Measurements from ENCODE around the gene CST9L. TPM values are rescaled to one million over a fixed set of nuclear protein-coding genes. Genes with fewer than 3 reads are reported as not detected.

Gene CST9L
- total and polyA plus RNA-seq, 7 donors, result not detected

DNA sequence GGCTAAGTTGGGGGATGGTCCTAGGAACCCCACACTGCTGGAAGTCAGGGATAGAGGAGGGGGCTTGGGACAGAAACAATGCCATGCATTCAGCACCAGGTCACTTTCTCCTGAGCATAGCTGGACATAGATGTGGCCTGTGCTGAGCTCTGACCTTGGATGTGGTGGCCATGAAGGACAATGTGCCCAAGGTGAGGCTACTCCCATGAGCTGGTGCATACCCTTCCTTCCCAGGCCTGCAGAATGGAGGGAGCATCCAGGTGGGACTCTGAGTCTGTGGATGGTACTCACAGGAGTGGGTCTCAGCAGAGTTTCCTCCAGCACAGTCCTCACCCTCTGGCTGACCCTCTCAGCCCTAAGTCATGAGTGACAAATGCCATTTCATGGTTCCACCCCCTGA lies 16.9 kb downstream of the CST9L start:
- Histone ChIP-seq H3K27me3 (no peaks in the 10 kb centered on the region), H3K36me3 (no peaks in the 10 kb centered on the region), H3K4me3 (no peak overlapping the region), H3K9me3 (no peaks in the 10 kb centered on the region), H3K27ac (no peak overlapping the region), H3K4me1 (no peaks in the 10 kb centered on the region)
- intact Hi-C loops (cut with DNase I), result no loop called here
- DNase-seq, result no peak
- TF ChIP-seq POLR2AphosphoS5 (IDR thresholded peaks at IDR 0.05), result no peak
- no peak for TF ChIP-seq POLR2A (IDR thresholded peaks at IDR 0.05)
- no peak for TF ChIP-seq CTCF (IDR thresholded peaks at IDR 0.05)
- TF ChIP-seq EP300 (IDR thresholded peaks at IDR 0.05), result no peak

DNA sequence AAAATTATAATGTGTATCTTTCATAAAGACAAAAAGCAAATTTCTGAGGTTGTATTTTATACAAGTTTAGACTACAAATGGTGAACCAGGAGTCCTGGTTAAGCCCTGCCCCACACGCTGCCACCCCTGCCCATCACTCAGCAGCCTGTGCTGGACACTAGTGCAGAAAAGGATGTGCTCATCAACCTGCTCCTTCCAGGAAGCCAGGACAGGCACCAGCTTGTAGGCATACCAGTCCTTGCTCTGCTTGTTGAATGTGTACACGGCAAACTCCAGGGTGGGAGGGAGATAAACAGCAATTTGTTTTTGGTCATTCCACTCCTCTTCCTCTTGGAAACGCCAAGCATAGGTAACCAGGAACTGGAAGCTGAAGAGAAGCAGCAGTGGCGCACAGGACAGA lies 18.1 kb downstream of the CST9L start:
- intact Hi-C loops (cut with DNase I), result no loop called here
- H3K27ac ChIP-seq, result no peak overlapping the region
- H3K27me3 ChIP-seq, result no peaks in the 10 kb centered on the region
- WGBS, 2 donors, result 59 to 76% methylated on average over 4 of the region's 4 CpGs
- H3K9me3 ChIP-seq, result no peaks in the 10 kb centered on the region
- DNase-seq, result no peak
- H3K4me3 ChIP-seq, result no peak overlapping the region
- TF ChIP-seq POLR2A (IDR thresholded peaks at IDR 0.05), result no peak
- TF ChIP-seq EP300 (IDR thresholded peaks at IDR 0.05), result no peak
- TF ChIP-seq POLR2AphosphoS5 (IDR thresholded peaks at IDR 0.05), result no peak
- no peak for TF ChIP-seq CTCF (IDR thresholded peaks at IDR 0.05)
- no peaks in the 10 kb centered on the region for H3K36me3 ChIP-seq
- H3K4me1 ChIP-seq, result no peaks in the 10 kb centered on the region

DNA sequence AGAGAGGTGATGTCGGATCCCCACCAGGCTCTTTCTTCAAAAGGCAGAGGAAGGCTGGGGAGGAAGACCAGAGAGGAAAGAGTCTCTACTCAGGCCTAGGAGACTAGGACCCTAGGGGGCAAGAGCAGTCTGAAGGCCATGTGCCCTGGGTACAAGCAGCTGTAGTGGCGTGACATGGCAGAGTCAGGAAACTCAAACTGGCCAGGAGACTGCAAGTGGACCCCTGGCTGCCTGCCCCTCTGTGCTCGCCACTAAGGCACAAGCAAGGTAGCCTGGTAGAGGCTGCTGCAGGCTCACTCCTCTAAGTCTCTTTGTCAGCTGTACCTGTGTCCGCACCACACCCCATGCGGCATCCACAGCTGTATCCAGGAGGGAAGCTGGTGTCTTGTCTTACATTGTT lies 19.9 kb downstream of the CST9L start:
- Histone ChIP-seq H3K9me3 (no peaks in the 10 kb centered on the region), H3K4me3 (no peak overlapping the region), H3K27ac (no peak overlapping the region), H3K4me1 (no peaks in the 10 kb centered on the region), H3K36me3 (no peaks in the 10 kb centered on the region), H3K27me3 (no peaks in the 10 kb centered on the region)
- intact Hi-C loops (cut with DNase I), result no loop called here
- DNase-seq, result no peak
- TF ChIP-seq CTCF (IDR thresholded peaks at IDR 0.05), result no peak
- TF ChIP-seq POLR2AphosphoS5 (IDR thresholded peaks at IDR 0.05), result no peak
- TF ChIP-seq POLR2A (IDR thresholded peaks at IDR 0.05), result no peak
- WGBS, 2 donors, result 66 to 70% methylated on average over 5 of the region's 5 CpGs

- no peak for TF ChIP-seq POLR2A (IDR thresholded peaks at IDR 0.05)
- no peak for TF ChIP-seq EP300 (IDR thresholded peaks at IDR 0.05)
- TF ChIP-seq POLR2AphosphoS5 (IDR thresholded peaks at IDR 0.05), result no peak
- TF ChIP-seq CTCF (IDR thresholded peaks at IDR 0.05), result no peak
- 72 to 83% methylated on average over 5 of the region's 5 CpGs for WGBS, 2 donors
- DNase-seq, result no peak
- intact Hi-C loops (cut with DNase I), result no loop called here
- Histone ChIP-seq H3K27ac (no peak overlapping the region), H3K4me1 (no peaks in the 10 kb centered on the region), H3K9me3 (no peaks in the 10 kb centered on the region), H3K27me3 (no peaks in the 10 kb centered on the region), H3K4me3 (no peak overlapping the region), H3K36me3 (no peaks in the 10 kb centered on the region)
Observed at GRCh38 chr20:23547613-23548012, 20.7 kb downstream of the CST9L start.

DNA sequence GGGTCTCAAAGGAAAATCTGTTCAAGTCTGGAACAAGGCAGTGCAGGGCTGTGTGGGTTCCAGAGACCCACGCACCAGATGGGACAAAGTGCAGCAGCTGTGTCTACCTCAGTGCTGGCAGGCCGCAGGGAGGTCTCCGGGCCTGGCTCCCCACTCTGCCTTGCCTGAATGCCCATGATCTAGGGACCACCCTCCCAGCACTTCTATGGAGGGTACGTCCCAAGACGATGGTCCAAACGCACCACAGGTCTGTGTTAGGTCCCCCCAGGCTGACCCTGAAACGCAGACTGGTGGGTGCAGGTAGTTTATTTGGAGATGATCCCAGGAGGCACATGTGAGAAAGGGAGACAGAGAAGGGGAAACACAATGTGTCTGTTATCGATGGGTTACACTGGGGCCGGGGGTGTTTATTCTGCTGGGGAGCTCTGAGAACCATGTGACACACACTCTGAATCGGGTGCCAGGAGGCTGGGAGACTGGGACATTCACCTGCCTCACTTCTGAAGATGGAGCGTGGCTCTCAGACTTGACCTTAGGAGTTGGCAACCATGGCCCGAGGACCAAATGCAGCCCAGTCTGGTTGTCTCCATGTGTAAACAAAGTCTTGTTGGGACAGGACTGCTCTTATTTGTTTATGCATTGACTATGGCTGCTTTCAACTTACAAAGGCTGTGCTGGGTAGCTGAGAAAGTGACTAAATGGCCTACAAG lies 21.7 kb downstream of the CST9L start:
- Histone ChIP-seq H3K9me3 (no peaks in the 10 kb centered on the region), H3K27ac (no peak overlapping the region), H3K27me3 (no peaks in the 10 kb centered on the region), H3K4me3 (no peak overlapping the region), H3K36me3 (no peaks in the 10 kb centered on the region), H3K4me1 (no peaks in the 10 kb centered on the region)
- WGBS, 2 donors, result 79 to 86% methylated on average over 12 of the region's 12 CpGs
- DNase-seq, result no peak
- TF ChIP-seq CTCF (IDR thresholded peaks at IDR 0.05) (no peak), POLR2AphosphoS5 (IDR thresholded peaks at IDR 0.05) (no peak), POLR2A (IDR thresholded peaks at IDR 0.05) (no peak), EP300 (IDR thresholded peaks at IDR 0.05) (no peak)
- intact Hi-C loops (cut with DNase I), result no loop called here

Measured in sigmoid colon (tissue), 7 donors.